Measurements from ENCODE around the gene KRTAP10-8.
"Not testable (repeated sequence)": the region's sequence is repeated elsewhere in the genome, so short reads cannot be mapped to it uniquely, and the experiment has no call there.

KRTAP10-8 gene

GRCh38 chr21:44574457-44575306 is 37.2 kb upstream of the KRTAP10-8 start:
- TF ChIP-seq CTCF (IDR thresholded peaks at IDR 0.05; ENCODE audit: low read depth, low read length, missing control alignments) = no peak
- DNase-seq (ENCODE audit: extremely low read depth, low read depth) = no peak

GRCh38 chr21:44575307-44576024 is 36.4 kb upstream of the KRTAP10-8 start:
- H3K4me3 ChIP-seq (replicated peaks; ENCODE audit: low read depth, low read length) = no peak overlapping the region
- TF ChIP-seq CTCF (IDR thresholded peaks at IDR 0.05; ENCODE audit: low read depth, low read length, missing control alignments) = no peak
- no peak for DNase-seq (ENCODE audit: extremely low read depth, low read depth)

More at GRCh38 chr21:44574457-44575306, 37.2 kb upstream of the KRTAP10-8 start:
- no peak overlapping the region for H3K4me3 ChIP-seq (replicated peaks; ENCODE audit: low read depth, low read length)

- no peak for TF ChIP-seq CTCF (IDR thresholded peaks at IDR 0.05; ENCODE audit: low read depth, low read length, missing control alignments)
- no peak overlapping the region for H3K4me3 ChIP-seq (replicated peaks; ENCODE audit: low read depth, low read length)
These were observed 35.9 kb upstream of the KRTAP10-8 start for GRCh38 chr21:44576025-44576420.

GRCh38 chr21:44578371-44579055 is 33.4 kb upstream of the KRTAP10-8 start:
- TF ChIP-seq CTCF (IDR thresholded peaks at IDR 0.05; ENCODE audit: low read depth, low read length, missing control alignments) = no peak

More at GRCh38 chr21:44576025-44576420, 35.9 kb upstream of the KRTAP10-8 start:
- no peak for DNase-seq (ENCODE audit: extremely low read depth, low read depth)

GRCh38 chr21:44579056-44579832 is 32.6 kb upstream of the KRTAP10-8 start:
- TF ChIP-seq CTCF (IDR thresholded peaks at IDR 0.05; ENCODE audit: low read depth, low read length, missing control alignments) = no peak

More at GRCh38 chr21:44578371-44579055, 33.4 kb upstream of the KRTAP10-8 start:
- H3K4me3 ChIP-seq (replicated peaks; ENCODE audit: low read depth, low read length) = no peak overlapping the region
- DNase-seq (ENCODE audit: extremely low read depth, low read depth) = no peak

GRCh38 chr21:44579833-44580144 is 32.1 kb upstream of the KRTAP10-8 start:
- DNase-seq (ENCODE audit: extremely low read depth, low read depth) = no peak
- H3K4me3 ChIP-seq (replicated peaks; ENCODE audit: low read depth, low read length) = no peak overlapping the region
- TF ChIP-seq CTCF (IDR thresholded peaks at IDR 0.05; ENCODE audit: low read depth, low read length, missing control alignments) = no peak

More at GRCh38 chr21:44579056-44579832, 32.6 kb upstream of the KRTAP10-8 start:
- no peak for DNase-seq (ENCODE audit: extremely low read depth, low read depth)
- no peak overlapping the region for H3K4me3 ChIP-seq (replicated peaks; ENCODE audit: low read depth, low read length)

- not testable (repeated sequence) for H3K4me3 ChIP-seq (replicated peaks; ENCODE audit: low read depth, low read length); DNase-seq (ENCODE audit: extremely low read depth, low read depth)
These were observed 31.6 kb upstream of the KRTAP10-8 start, which contains the start of gene KRTAP10-5 for GRCh38 chr21:44580231-44580821. TSS of gene KRTAP10-5 (minus strand) at chr21:44580604. CDS start at chr21:44580578, 26 bp downstream.

Data from HFF-Myc (cell line).